Naive thymus-derived CD4-positive, alpha-beta T cell (primary cell): ENCODE results near the gene TMEM203. TPM values are rescaled to one million over a fixed set of nuclear protein-coding genes. Genes with fewer than 3 reads are reported as not detected.

Experiments
- ATAC-seq: fragments of 150-1000 bp; cut with Tn5 transposase; 2 replicates; pipeline ENCODE4 v1.10.0; 2021; ENCODE audit warnings: mild to moderate bottlenecking, moderate library complexity
- CTCF ChIA-PET: fragments of 350-600 bp; sonication (Branson Sonifier 250); formaldehyde crosslinking; loops from one replicate; lab custom pipeline; 2021; ENCODE audit warnings: antibody characterized with exemption; lab: Charles Lee
- POLR2A ChIA-PET: fragments of 350-600 bp; sonication (Branson Sonifier 250); formaldehyde crosslinking; loops from one replicate; lab custom pipeline; 2021; ENCODE audit warnings: antibody characterized with exemption, inconsistent platforms; lab: Charles Lee
- DNase-seq, 9 donors: peaks; one replicate each; pipeline versions ENCODE4 v3.0.0 to v3.0.0-alpha.2; 2020 to 2022; ENCODE audit warnings: mixed read lengths in 1 of 9
- H3K27ac ChIP-seq: one replicate; pipeline ENCODE4 v1.7.0; 2013; ENCODE audit warnings: mild to moderate bottlenecking, low read depth, low read length, moderate library complexity
- H3K27me3 ChIP-seq, 2 donors: one replicate each; pipeline ENCODE4 v1.7.0; 2013; ENCODE audit warnings: low read length in 2 of 2, mild to moderate bottlenecking in 2 of 2, moderate library complexity in 2 of 2; ENCODE audit not compliant: control insufficient read depth in 2 of 2, insufficient read depth in 2 of 2
- H3K36me3 ChIP-seq, 3 experiments: 1 replicate in 2 of 3; 2 replicates in 1 of 3; pipeline ENCODE4 v1.7.0; 2013; ENCODE audit warnings: low read length in 3 of 3, mild to moderate bottlenecking in 3 of 3, moderate library complexity in 1 of 3; ENCODE audit not compliant: insufficient read depth in 3 of 3, control insufficient read depth in 2 of 3
- H3K4me1 ChIP-seq, 2 donors: one replicate each; pipeline ENCODE4 v1.7.0; 2013; ENCODE audit warnings: low read length in 2 of 2, mild to moderate bottlenecking in 2 of 2, moderate library complexity in 1 of 2; ENCODE audit not compliant: control insufficient read depth in 2 of 2, insufficient read depth in 2 of 2
- H3K4me3 ChIP-seq: 2 replicates; pipeline ENCODE4 v1.7.0; 2013; ENCODE audit warnings: mild to moderate bottlenecking, low read length
- H3K9me3 ChIP-seq, 3 experiments: 1 replicate in 2 of 3; 2 replicates in 1 of 3; pipeline ENCODE4 v1.7.0; 2013; ENCODE audit warnings: low read length in 3 of 3; ENCODE audit not compliant: control insufficient read depth in 2 of 3
- H3K27ac Mint-ChIP-seq, 9 donors: one replicate each; pipeline ENCODE4 v1.8.0; 2020 to 2022; ENCODE audit warnings: mixed read lengths in 9 of 9, mild to moderate bottlenecking in 8 of 9, moderate library complexity in 5 of 9, inconsistent platforms in 2 of 9
- H3K27me3 Mint-ChIP-seq, 5 donors: one replicate each; pipeline ENCODE4 v1.8.0; 2021 to 2022; ENCODE audit warnings: mixed read lengths in 5 of 5, mild to moderate bottlenecking in 1 of 5
- H3K36me3 Mint-ChIP-seq, 5 donors: one replicate each; pipeline ENCODE4 v1.8.0; 2020 to 2022; ENCODE audit warnings: mixed read lengths in 5 of 5, mild to moderate bottlenecking in 3 of 5, inconsistent platforms in 1 of 5
- H3K4me1 Mint-ChIP-seq, 7 donors: one replicate each; pipeline ENCODE4 v1.8.0; 2020 to 2022; ENCODE audit warnings: mixed read lengths in 7 of 7, mild to moderate bottlenecking in 3 of 7, inconsistent platforms in 1 of 7
- H3K4me3 Mint-ChIP-seq, 10 donors: one replicate each; pipeline ENCODE4 v1.8.0; 2020 to 2022; ENCODE audit warnings: mild to moderate bottlenecking in 10 of 10, mixed read lengths in 10 of 10, moderate library complexity in 6 of 10, inconsistent platforms in 2 of 10
- H3K9me3 Mint-ChIP-seq, 11 donors: one replicate each; pipeline ENCODE4 v1.8.0; 2020 to 2022; ENCODE audit warnings: mixed read lengths in 11 of 11, mild to moderate bottlenecking in 4 of 11, inconsistent platforms in 1 of 11, moderate library complexity in 1 of 11
- intact Hi-C, 2 donors: fragments of 100-400 bp; cut with micrococcal nuclease; formaldehyde crosslinking; loops; one replicate each; pipeline ENCODE4 v1.15.1; 2023
- polyA plus RNA-seq, 2 donors: library from polyadenylated mRNA; unstranded; fragments of 300-500 nt; fragmentation: Illumina TruSeq; gene quantifications; one replicate each; pipeline ENCODE4 v1.2.3, GENCODE V29; 2021
- total RNA-seq, 6 experiments: library from RNA in 5 of 6; stranded (reverse) in 5 of 6; gene quantifications; 1 replicate in 5 of 6; 2 replicates in 1 of 6; pipeline ENCODE4 v1.2.3 and lab custom pipeline; 2021 to 2026

TMEM203 gene
- total and polyA plus RNA-seq, 7 experiments from 2014 or later = 22.6 to 172 (median 38.1) TPM

- Mint-ChIP-seq H3K27ac (peak overlapping the region in 1 of 9 donors; percentile 3), H3K4me3 (peak overlapping the region in 1 of 10 donors; percentile 45), H3K9me3 (peaks cover 0 to 1% (median 0%) of the 10 kb centered on the region in 11 donors), H3K36me3 (no peaks in the 10 kb centered on the region), H3K27me3 (no peaks in the 10 kb centered on the region), H3K4me1 (peaks cover 0 to 17% (median 13%) of the 10 kb centered on the region in 7 donors)
- intact Hi-C loops = no loop called here
- ChIA-PET POLR2A (interaction anchor here (9.5 kb wide), 1 partner anchor 11 kb away, joined by 168 read pairs; the partner anchor contains the start of gene TUBB4B), CTCF (no interaction called here)
- no peak overlapping the region for H3K27ac ChIP-seq
- no peak for DNase-seq
- H3K36me3 ChIP-seq = peaks cover 0 to 10% (median 0%) of the 10 kb centered on the region in 3 experiments
- no peaks in the 10 kb centered on the region for H3K9me3 ChIP-seq
- H3K27me3 ChIP-seq = no peaks in the 10 kb centered on the region
- H3K4me3 ChIP-seq = no peak overlapping the region
- H3K4me1 ChIP-seq = peaks cover 10 to 11% of the 10 kb centered on the region in 2 donors
- no peak for ATAC-seq
These were observed 46.2 kb upstream of the TMEM203 start for GRCh38 chr9:137251490-137252268.

GRCh38 chr9:137251194-137251461 is 45.7 kb upstream of the TMEM203 start, which contains the start of gene STPG3:
Gene STPG3, plus strand, starts transcription at chr9:137251286. Its CDS starts 1 bp downstream, at chr9:137251287.
- ChIA-PET CTCF (no interaction called here), POLR2A (interaction anchor here (9.5 kb wide), 1 partner anchor 10 kb away, joined by 168 read pairs; the partner anchor contains the start of gene TUBB4B)
- no peaks in the 10 kb centered on the region for H3K27me3 ChIP-seq
- H3K4me1 ChIP-seq = peaks cover 5 to 7% of the 10 kb centered on the region in 2 donors
- DNase-seq (no peak), ATAC-seq (no peak)
- Mint-ChIP-seq H3K4me3 (peak within 1 kb of the TSS in 1 of 10 donors; percentile 79), H3K9me3 (peaks cover 0 to 1% (median 0%) of the 10 kb centered on the region in 11 donors), H3K4me1 (peaks cover 0 to 11% (median 7%) of the 10 kb centered on the region in 7 donors), H3K36me3 (no peaks in the 10 kb centered on the region), H3K27me3 (no peaks in the 10 kb centered on the region), H3K27ac (peak within 1 kb of the TSS in 1 of 9 donors; percentile 3)
- intact Hi-C loops = no loop called here
- H3K27ac ChIP-seq = no peak within 1 kb of the TSS
- no peak within 1 kb of the TSS for H3K4me3 ChIP-seq
- no peaks in the 10 kb centered on the region for H3K9me3 ChIP-seq
- H3K36me3 ChIP-seq = peaks cover 0 to 6% (median 0%) of the 10 kb centered on the region in 3 experiments

GRCh38 chr9:137250329-137251193 is 45.1 kb upstream of the TMEM203 start:
- DNase-seq = no peak
- peaks cover 0 to 6% (median 5%) of the 10 kb centered on the region in 7 donors for H3K4me1 Mint-ChIP-seq
- H3K9me3 ChIP-seq = no peaks in the 10 kb centered on the region
- H3K4me3 Mint-ChIP-seq = no peak overlapping the region
- H3K27me3 Mint-ChIP-seq = no peaks in the 10 kb centered on the region
- no peak overlapping the region for H3K4me3 ChIP-seq
- H3K27me3 ChIP-seq = no peaks in the 10 kb centered on the region
- ChIA-PET POLR2A (interaction anchor here (9.5 kb wide), 1 partner anchor 10 kb away, joined by 168 read pairs; the partner anchor contains the start of gene TUBB4B), CTCF (interaction anchor here (1.1 kb wide), 1 partner anchor 14 kb away, joined by 4 read pairs; no protein-coding TSS in a partner anchor)
- no peak overlapping the region for H3K27ac Mint-ChIP-seq
- ATAC-seq = no peak
- H3K4me1 ChIP-seq = peaks cover 0 to 4% of the 10 kb centered on the region in 2 donors
- H3K36me3 Mint-ChIP-seq = no peaks in the 10 kb centered on the region
- H3K9me3 Mint-ChIP-seq = peaks cover 0 to under 1% (median 0%) of the 10 kb centered on the region in 11 donors
- no peak overlapping the region for H3K27ac ChIP-seq
- intact Hi-C loops = no loop called here
- H3K36me3 ChIP-seq = peaks cover 0 to 3% (median 0%) of the 10 kb centered on the region in 3 experiments

GRCh38 chr9:137247916-137248175 is 42.4 kb upstream of the TMEM203 start:
- no peaks in the 10 kb centered on the region for H3K27me3 ChIP-seq
- peaks cover 0 to 10% (median 2%) of the 10 kb centered on the region in 3 experiments for H3K36me3 ChIP-seq
- H3K27ac Mint-ChIP-seq = peak overlapping the region in 1 of 9 donors; percentile 14
- H3K4me1 Mint-ChIP-seq = peaks cover under 1 to 11% (median 5%) of the 10 kb centered on the region in 7 donors
- no peak overlapping the region for H3K4me3 Mint-ChIP-seq
- peaks cover 0 to under 1% of the 10 kb centered on the region in 2 donors for H3K4me1 ChIP-seq
- ChIA-PET CTCF (no interaction called here), POLR2A (no interaction called here)
- H3K9me3 Mint-ChIP-seq = peaks cover 0 to 1% (median 0%) of the 10 kb centered on the region in 11 donors
- H3K36me3 Mint-ChIP-seq = peaks cover 0 to 4% (median 0%) of the 10 kb centered on the region in 5 donors
- H3K27ac ChIP-seq = no peak overlapping the region
- no peak for ATAC-seq
- H3K9me3 ChIP-seq = no peaks in the 10 kb centered on the region
- no peak for DNase-seq
- no peak overlapping the region for H3K4me3 ChIP-seq
- H3K27me3 Mint-ChIP-seq = no peaks in the 10 kb centered on the region
- intact Hi-C loops = no loop called here

GRCh38 chr9:137247135-137247915 is 41.9 kb upstream of the TMEM203 start:
- Histone ChIP-seq H3K9me3 (no peaks in the 10 kb centered on the region), H3K4me1 (peaks cover 5 to 6% of the 10 kb centered on the region in 2 donors), H3K36me3 (peaks cover 0 to 15% (median 7%) of the 10 kb centered on the region in 3 experiments), H3K4me3 (no peak overlapping the region), H3K27me3 (no peaks in the 10 kb centered on the region), H3K27ac (no peak overlapping the region)
- Mint-ChIP-seq H3K4me1 (peaks cover 6 to 16% (median 7%) of the 10 kb centered on the region in 7 donors), H3K9me3 (peaks cover 0 to 4% (median 0%) of the 10 kb centered on the region in 11 donors), H3K27me3 (no peaks in the 10 kb centered on the region), H3K4me3 (no peak overlapping the region), H3K27ac (no peak overlapping the region), H3K36me3 (peaks cover 0 to 10% (median 0%) of the 10 kb centered on the region in 5 donors)
- intact Hi-C loops = no loop called here
- ATAC-seq (no peak), DNase-seq (no peak)
- CTCF ChIA-PET = no interaction called here
- POLR2A ChIA-PET = interaction anchor here (0.7 kb wide), 1 partner anchor 56 kb away, joined by 3 read pairs; no protein-coding TSS in a partner anchor
